GM18873 (cell line): Measurements from ENCODE around the gene CYP1B1.

Experiments
- ATAC-seq: cut with Tn5 transposase; IDR thresholded peaks from one replicate; pipeline ENCODE4 v1.9.1; 2021; ENCODE audit warnings: mild to moderate bottlenecking, moderate library complexity, moderate number of reproducible peaks; ENCODE audit not compliant: unreplicated experiment, low FRiP score

The CYP1B1 gene

DNA sequence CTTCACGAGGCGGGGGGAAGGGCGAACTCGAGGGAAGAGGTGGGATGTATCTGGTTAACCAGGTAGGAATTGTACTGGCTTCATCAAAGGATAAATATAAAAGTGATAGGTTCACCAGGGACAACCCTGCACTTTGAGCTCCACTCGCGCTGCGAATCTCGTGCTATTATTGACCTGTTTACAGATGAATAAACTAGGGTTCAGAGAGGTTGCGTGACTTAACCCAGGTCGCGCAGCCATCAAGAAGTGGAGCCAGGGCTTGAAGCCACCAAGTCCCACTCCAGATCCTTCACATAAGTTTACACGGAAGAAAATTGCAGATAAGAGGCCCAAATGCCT lies 1.4 kb upstream of the CYP1B1 start:
- ATAC-seq, result no peak

DNA sequence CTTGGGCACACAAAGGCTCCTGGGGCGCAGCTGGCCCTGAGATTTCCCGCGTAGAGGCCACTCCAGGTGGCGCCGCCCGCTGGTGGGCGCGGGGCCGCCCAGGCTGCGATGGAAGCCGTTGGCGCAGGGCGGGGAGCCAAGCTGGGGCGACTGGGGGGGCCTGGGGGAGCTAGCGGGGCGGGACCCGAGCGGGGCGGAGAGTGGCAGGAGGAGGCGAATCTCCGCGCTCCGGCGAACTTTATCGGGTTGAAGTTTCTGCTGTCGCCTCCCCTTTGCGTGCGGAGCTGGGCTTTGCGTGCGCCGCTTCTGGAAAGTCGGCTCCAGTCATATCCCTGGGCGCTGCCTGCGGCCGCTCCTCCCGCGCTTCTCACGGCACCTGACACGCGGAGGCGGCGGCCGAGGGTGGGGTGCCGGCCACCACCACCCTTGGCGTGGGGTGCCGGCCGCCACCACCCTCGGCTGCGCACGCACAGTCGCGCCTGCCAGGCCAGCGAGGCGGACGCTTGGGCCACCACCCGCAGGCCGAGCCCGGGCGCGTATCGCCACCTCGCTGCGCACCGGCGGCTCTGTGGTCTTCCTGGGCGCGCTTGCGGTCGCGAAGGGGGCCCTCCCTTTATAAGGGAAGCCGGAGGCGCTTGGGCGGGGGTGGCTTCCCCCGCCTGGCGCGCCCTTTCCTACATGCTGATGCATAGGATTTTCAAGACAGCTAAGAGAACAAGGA lies 919 bp upstream of the CYP1B1 start:
- ATAC-seq, result peak; percentile 51

DNA sequence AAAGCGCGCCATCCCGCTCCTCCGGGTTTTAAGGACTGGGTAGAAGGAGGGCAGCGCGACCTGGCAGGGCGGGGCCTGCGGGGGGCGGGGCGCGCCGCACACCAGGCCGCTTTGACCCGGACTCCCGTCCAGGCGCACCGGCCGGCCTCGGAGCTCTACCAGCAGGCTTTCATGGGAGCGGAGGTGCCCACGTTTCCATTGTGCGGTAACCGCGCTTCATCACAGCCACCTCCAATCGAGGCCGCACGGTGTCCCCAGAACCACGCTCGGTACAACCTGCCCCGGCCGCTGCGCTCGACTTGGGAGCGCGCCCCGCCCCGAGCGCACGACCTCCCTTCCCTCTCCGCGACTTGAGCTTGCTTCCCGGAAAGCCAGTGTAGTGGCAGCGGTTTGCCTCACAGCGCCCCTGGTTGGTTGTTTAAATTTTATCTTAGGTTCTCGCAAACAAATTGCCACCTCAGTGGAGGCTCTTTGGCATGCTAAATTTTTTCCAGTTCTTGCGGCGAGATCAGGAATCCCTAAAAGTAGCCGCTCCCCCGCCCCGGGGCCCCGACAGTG lies 280 bp upstream of the CYP1B1 start:
- peak; percentile 34 for ATAC-seq

DNA sequence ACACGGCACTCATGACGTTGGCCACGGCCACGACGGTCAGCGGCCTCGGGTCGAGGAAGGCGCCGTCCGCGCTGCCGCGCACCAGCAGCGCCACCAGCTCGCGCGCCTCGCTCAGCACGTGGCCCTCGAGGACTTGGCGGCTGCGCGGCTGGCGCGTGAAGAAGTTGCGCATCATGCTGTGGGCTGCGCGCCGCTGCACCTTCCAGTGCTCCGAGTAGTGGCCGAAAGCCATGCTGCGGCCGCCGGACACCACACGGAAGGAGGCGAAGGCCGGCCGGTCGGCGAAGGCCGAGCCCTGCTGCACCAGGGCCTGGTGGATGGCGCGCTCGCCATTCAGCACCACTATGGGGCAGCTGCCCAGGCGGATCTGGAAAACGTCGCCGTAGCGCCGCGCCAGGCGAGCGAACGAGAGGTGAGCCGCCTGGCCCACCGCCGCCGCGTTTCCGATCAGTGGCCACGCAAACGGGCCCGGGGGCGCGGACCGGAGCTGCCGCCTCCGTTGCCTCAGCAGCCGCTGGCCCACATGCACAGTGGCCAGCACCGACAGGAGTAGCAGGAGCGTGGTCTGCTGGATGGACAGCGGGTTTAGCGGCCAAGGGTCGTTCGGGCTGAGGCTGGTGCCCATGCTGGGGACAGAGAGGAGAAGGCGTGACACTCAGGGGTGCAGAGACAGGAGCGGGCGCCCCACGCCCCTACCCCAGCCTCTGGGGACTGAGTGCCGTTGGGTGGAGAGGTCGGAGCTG lies 1.0 kb downstream of the CYP1B1 start:
- ATAC-seq, result no peak

DNA sequence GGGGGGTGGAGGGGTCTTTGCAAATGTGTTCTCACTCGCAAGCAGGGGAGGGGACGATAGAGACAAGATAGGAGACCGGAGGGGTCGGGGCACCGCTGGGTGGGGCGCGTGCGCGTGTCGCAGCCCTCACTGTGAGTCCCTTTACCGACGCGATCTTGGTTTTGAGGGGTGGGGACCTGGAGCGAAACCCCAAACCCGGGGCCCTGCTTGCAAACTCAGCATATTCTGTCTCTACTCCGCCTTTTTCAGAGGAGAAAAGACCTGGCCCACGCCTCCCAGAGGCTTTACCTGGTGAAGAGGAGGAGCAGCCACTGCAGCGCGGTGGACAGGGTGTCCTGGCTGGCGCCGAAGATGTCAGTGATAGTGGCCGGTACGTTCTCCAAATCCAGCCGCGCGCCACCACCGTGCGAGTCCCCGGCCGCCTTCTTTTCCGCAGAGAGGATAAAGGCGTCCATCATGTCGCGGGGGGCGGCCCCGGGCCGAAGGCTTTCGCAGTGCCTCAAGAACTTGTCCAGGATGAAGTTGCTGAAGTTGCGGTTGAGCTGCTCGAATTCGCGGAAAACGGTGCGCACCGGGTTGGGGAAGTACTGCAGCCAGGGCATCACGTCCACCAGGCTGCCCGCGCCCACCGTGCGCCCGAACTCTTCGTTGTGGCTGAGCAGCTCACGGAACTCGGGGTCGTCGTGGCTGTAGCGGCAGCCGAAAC lies 1.7 kb downstream of the CYP1B1 start:
- ATAC-seq, result no peak

DNA sequence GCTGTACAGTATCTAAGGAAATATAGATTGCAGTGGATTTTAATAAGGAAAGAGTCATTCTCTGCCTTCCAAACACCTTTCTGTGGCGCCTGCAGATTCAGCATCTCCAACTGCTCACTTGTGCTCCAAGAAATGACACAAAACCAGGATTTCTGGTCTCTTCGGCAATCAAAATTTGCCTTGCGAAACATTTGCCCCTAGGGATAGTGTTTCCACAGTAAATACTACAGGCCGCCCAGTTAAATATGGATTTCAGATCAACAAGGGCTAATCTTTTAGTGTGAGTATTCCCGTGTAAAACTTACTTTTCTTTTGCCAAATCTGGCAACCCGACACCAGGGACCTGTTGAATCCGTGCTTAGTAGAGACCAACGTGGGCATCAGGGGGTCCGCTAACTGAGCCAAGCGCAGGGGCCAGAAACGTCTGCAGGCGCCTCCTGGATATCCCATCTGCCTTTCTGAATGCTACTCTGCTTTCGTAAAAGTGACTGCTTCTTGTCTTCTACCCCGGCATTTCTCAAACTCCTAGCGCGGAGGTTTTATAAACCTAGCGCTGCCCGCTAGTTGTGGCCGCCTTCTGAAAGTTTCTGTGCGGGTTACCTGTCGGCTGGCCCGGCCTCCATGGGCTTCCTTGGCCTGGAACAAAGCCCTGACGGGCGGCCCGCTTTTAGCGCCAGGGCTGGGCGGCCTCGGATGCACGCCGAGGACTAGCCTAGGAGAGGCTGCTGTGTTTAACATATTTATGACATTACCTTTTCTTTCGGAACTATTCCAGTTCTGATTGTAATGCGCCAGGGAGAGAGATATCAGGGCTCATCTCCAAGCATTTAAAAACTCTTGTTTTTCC lies 2.5 kb downstream of the CYP1B1 start:
- ATAC-seq, result no peak

DNA sequence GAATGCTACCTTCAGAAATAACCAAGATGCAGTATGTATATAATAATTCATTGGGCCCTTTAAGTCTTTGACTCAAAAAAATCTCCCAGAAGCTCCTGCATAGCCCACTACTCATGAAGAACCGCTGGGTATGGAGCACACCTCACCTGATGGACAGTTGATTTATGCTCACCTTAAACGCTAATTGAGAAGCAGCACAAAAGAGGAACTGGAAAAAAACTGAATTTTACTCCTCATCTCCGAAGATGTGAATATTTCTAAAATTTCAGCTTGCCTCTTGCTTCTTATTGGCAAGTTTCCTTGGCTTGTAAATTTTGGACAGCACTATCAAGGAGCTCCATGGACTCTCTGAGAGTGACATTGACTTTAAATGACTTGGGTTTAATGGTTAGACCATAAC lies 5.5 kb downstream of the CYP1B1 start:
- no peak for ATAC-seq

DNA sequence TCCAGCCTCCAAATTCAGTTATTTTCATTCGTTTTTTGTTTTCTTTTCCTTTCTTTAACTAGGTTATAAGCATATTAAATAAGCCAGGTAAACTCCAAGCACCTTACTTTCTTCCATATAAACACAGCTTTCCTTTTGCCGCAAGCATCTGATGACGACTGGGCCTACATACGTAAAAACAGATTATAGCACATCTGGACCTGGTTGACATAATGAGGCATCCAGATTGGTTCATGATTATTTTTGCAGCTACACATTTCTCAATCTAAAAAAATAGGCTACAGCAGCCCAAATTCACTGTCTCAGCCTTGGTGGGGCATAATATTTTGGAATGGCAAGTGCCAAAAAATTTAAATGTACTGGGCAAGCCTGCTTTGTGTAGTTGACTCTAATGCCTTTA lies 7.7 kb downstream of the CYP1B1 start:
- ATAC-seq, result no peak

DNA sequence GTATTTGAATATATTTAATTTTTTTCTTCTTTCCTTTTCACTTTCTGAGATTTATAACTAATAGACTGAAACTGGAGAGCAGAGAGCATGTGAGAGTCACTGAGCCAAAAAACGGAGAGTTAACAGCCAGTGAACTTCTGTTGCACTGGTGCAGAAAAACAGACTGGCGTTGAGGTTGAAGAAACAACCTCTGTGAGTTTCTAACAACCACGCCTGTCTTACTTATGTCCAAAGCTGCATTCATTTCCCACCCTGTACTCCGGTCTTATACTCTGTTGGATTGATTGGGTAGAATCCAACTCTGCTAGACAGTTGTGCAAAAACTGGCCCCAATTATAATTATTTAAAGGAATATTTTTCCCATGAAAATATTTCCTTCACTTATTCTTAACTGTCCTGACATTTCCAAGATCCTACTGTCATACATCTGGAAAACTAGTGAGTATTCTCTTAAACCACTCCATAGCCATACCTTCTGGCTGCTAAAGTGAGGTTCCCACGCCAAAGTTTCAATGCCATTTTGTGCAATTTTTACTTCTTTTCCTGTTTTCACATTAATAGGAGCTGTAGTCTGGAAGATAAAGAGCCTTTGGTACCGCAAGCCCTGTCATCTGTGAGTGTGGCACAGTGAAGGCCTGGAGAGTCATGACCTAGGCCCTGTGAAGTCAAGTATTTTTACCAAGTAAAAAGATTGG lies 9.4 kb downstream of the CYP1B1 start:
- ATAC-seq, result no peak

DNA sequence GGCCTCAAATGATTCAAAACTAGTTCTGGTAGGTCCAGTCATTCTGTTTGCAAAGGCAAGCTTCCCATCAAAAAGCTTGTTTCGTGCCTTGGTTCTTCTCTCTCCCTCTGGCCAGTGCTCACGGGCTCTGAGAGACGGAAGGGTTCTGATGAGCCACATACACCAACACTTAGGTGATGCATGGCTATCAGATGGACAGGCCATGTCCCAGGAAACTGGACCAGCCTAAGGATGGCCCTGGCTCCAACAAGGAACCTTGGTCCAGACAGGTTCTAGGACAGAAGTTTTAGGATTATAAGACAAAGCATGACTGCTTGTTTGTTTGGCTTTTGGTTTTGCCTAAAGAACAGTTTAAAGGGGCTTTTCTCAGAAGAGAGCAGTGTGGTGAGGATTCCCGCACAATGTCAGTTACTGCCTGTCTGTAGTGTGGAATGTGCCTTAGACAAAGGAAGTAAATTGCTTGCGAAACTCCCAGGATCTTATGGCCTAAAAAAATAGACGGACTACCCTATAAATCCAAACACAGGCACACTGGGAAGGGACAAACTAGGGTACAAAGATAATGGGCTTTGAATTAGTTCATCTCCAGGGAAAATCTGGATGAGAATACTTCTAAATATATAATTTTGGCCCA lies 10.3 kb downstream of the CYP1B1 start:
- ATAC-seq, result no peak

DNA sequence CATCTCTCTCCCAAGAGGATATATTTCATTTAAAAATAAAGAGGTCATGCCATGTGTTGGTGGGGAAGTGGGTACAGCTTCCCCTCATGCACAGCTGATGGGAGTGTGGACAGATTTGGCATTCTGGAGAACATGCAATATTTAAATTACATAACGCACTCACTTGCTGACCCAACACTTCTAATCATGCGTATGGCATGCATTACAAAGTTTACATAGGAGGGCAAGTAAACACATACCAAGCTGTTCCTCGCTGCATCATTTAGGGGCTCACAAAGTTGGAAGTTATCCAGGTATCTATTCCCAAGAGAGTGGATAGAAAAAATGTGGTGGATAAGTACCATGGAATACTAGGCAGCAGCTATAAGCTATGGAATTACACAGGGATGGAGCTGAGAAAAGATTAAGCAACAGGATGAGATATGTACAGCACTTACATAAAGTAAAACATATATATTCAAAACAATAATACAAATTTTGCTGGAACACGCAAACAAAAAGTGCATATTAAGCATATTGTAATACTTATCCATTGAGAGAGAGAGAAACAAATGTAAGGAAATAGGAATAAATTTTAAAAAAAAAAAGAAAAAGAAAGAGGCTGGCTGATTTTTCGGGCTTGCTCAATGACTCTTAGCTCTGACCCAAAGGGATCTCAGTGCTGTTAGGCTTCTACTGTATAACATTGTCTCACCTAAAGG lies 11.0 kb downstream of the CYP1B1 start:
- no peak for ATAC-seq

DNA sequence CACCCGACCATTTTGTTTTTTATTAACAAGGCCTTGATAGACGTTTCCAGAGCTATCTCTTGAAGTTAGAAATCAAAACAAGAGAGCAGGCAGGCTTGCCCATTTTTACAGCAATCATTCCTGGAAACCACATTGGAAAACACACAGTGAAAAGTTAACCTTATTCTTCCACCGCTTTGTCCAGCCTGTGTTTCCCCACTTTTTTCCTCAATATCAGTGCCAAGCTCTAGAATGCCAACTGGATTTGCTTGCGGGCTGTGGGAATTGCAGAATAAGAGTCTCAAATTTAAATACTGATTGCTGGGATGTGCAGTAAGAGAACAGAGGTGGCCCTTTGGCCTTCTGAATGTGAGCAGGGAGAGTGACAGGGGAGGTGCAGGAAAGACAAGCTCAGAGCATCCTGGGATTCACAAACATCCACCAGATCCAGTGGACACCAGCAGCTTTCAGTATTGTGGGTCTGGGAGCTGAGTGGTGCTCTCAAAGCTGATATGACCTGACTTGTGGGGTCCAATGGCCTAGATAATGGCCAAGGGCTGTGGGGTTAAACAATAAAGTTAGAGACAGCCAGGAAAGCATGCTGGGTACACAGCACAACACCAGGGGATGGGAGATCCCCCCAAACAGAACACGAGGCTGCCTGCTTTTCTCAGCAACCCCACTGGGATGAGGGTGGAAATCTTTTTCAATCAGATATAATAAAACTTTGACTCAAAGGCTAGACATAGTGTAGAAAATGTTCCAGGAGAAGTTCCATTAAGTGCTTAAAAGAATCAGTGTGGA lies 15.5 kb downstream of the CYP1B1 start:
- no peak for ATAC-seq

DNA sequence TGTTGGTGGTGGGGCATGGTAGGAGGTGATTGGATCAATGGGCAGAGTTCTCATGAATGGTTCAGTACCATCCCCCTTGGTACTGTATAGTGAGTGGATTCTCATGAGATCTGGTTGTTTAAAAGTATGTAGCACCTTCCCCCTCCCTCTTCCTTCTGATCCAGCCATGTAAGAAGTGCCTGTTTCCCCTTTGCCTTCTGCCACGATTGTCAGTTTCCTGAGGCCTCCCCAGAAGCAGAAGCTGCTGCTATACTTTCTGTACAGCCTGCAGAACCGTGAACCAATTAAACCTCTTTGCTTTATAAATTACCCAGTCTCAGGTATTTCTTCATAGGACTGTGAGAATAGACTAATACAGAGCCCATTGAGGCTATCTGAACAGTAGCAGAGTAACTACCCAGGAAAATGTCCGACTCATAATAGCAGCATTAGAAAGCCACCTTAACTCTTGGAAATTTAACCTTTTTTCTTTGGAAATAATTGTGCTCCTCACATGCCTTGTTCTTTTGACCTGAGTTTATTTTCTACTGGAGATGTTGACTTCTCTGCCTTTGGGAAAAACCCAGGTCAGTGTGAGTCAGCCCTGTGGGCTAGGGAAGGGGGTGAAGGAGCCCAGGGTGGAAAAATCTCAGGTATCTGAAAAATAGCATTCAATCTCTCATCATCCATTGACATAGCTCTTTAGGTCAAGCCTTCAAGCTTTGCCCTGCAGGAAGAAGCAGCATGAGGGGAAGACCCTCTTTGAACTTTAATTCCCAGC lies 18.1 kb downstream of the CYP1B1 start:
- no peak for ATAC-seq

DNA sequence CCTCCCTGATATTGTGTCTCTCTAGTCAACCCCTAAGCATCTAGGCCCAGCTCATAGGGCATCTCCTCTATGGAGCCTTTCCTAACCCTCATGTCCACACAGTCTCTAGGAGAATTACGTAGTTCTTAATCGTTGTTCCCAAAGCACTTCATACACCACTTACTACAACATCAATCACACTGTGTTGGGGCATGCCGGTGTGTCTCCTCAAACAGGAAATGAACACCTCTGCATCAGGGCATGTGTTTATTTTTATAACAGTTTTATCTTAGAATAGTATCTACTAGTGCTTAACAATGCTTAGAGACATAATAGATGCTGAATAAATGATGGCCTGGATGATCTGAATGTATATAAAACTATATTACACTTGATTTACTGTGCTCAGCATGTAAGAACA lies 19.7 kb downstream of the CYP1B1 start:
- ATAC-seq, result no peak

DNA sequence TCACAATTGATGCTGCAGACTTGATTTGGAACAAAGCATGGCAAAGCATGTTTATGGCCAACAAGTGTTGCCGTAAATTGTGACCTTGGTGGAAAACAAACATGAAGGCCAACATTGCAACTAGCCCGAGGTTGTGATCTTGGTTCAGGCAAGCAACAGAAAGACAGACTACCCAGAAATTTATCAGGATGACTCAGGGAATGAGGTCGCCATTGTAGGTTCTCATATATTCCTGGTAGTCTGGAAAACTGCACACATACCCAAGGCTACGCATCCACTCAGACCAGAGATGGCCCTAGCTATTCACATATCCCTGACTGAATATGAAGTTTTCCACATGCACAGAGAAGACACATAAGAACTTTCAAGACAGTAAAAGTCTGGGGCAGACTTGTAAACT lies 30.1 kb downstream of the CYP1B1 start:
- ATAC-seq, result no peak

DNA sequence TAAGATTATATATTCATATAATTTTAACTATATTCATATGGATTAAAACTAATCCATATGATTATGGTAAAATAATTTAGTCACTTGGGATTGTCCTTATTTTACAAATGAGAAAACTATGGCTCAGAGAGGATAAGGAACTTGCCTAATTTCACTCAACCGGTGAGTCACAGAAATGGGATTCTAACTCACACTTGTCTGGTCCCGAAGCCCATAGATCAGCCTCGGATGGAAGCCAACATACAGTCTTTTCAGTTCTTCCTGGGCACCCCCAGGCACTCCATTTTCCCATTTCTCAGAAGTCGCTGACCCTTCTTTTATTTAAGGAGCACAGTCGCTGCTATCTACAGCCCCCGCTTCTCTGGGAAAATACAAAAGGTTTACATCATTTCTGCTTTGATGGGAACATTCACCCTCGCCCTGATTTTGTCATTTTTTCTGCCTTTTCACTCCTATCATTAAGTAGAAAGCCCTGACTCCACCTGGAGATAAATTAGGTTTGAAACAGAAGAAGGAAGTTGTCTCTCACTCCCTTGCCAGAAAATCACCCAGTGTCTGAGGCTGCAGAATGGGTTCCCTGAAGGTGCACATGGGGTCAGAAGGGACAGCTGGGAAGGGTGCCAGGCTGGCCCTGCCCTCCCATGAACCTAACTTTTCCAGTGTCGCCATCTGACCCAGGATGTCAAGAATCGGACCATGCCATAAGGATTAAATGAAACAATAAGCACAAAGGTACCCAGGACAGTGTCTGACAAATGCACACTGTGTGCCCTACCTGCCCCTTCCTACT lies 36.6 kb downstream of the CYP1B1 start:
- ATAC-seq, result no peak

DNA sequence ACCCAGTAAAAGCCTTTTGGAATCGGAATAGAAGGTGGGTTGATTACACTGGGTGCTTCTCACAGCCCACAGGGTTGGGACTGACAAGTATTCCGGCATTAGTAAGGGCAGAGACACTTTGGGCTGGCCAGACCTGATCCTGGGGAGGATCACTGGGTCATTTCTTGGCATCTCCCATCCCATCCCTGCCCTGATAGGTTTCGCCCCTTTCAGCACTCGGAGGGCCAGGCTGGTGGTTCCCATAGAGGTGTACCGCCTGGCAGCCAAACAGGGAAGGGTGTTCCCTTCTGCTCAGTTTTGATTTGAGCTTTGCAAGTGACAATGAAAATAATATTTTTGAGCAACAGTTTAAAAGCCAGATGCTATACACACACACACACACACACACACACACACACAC lies 37.3 kb downstream of the CYP1B1 start:
- ATAC-seq, result no peak
